ENCODE measurements around the gene SLC22A25.

The SLC22A25 gene

DNA sequence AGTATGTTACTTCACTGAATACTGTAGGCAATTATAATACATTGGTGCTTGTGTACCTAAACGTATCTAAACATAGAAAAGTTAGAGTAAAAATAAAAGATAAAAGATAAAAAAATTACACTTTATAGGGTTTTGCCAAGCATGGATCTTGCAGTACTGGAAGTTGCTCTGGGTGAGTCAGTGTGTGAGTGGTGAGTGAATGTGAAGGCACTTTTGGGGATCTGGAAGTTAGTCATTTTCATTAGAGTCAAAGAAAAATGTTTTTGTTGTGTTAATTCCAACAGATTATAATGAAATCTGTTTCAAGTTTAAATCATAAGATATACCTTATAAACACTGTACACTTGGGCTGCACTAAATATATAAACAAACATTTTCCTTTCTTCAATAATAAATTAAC is 3.3 kb downstream of the SLC22A25 start:
- no peak for TF ChIP-seq REST (IDR thresholded peaks at IDR 0.05; ENCODE audit: low read depth)
- no peak for TF ChIP-seq TAF1 (IDR thresholded peaks at IDR 0.05; ENCODE audit: low read depth)
- no peak for TF ChIP-seq TEAD4 (IDR thresholded peaks at IDR 0.05)
- TF ChIP-seq, protein P1, sequence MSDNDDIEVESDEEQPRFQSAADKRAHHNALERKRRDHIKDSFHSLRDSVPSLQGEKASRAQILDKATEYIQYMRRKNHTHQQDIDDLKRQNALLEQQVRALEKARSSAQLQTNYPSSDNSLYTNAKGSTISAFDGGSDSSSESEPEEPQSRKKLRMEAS (IDR thresholded peaks at IDR 0.05) = no peak
- no peak for TF ChIP-seq NFIC (IDR thresholded peaks at IDR 0.05)
- no peak for TF ChIP-seq EGR1 (IDR thresholded peaks at IDR 0.05)
- no peak for TF ChIP-seq CEBPB (IDR thresholded peaks at IDR 0.05)
- TF ChIP-seq EP300 (IDR thresholded peaks at IDR 0.05; ENCODE audit: borderline replicate concordance) = no peak
- no peak for TF ChIP-seq CREB1 (IDR thresholded peaks at IDR 0.05; ENCODE audit: low read depth)
- no peak for TF ChIP-seq USF1 (IDR thresholded peaks at IDR 0.05)
- no peak for TF ChIP-seq TCF12 (IDR thresholded peaks at IDR 0.05; ENCODE audit: low read depth)
- no peak for TF ChIP-seq RAD21 (IDR thresholded peaks at IDR 0.05; ENCODE audit: low read depth)
- TF ChIP-seq FOXM1 (IDR thresholded peaks at IDR 0.05; ENCODE audit: borderline replicate concordance, low read depth) = no peak
- no peak for TF ChIP-seq YY1 (IDR thresholded peaks at IDR 0.05; ENCODE audit: low read depth)
- TF ChIP-seq ZBTB7A (IDR thresholded peaks at IDR 0.05; ENCODE audit: low read depth) = no peak

DNA sequence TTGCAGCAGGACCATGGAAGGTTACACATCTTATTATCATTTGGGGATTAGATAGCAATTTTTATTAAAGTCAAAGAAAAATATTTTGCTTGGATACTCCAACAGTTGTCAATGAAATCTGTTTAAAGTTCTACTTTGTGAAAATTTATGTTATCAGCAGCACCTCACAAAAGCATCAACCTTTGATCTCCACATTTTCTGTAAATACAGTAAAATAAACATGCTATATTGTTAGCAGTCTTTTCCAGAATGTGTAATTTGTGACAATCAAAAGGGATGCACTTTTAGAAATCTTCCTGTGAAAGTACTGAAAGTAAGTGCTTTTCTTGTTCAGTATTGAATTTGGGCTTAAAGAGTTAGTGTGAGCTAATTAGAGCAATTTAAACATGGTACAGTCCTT is 4.1 kb downstream of the SLC22A25 start:
- no peak for TF ChIP-seq USF1 (IDR thresholded peaks at IDR 0.05)
- no peak for TF ChIP-seq RAD21 (IDR thresholded peaks at IDR 0.05; ENCODE audit: low read depth)
- TF ChIP-seq, protein P1 (IDR thresholded peaks at IDR 0.05) = no peak
- no peak for TF ChIP-seq TEAD4 (IDR thresholded peaks at IDR 0.05)
- no peak for TF ChIP-seq FOXM1 (IDR thresholded peaks at IDR 0.05; ENCODE audit: borderline replicate concordance, low read depth)
- TF ChIP-seq TAF1 (IDR thresholded peaks at IDR 0.05; ENCODE audit: low read depth) = no peak
- no peak for TF ChIP-seq NFIC (IDR thresholded peaks at IDR 0.05)
- TF ChIP-seq REST (IDR thresholded peaks at IDR 0.05; ENCODE audit: low read depth) = no peak
- no peak for TF ChIP-seq YY1 (IDR thresholded peaks at IDR 0.05; ENCODE audit: low read depth)
- TF ChIP-seq EP300 (IDR thresholded peaks at IDR 0.05; ENCODE audit: borderline replicate concordance) = no peak
- TF ChIP-seq CREB1 (IDR thresholded peaks at IDR 0.05; ENCODE audit: low read depth) = no peak
- no peak for TF ChIP-seq EGR1 (IDR thresholded peaks at IDR 0.05)
- no peak for TF ChIP-seq TCF12 (IDR thresholded peaks at IDR 0.05; ENCODE audit: low read depth)

GRCh38 chr11:63237413-63237812 is 6.0 kb downstream of the SLC22A25 start:
- TF ChIP-seq CEBPB (IDR thresholded peaks at IDR 0.05) (no peak), TAF1 (IDR thresholded peaks at IDR 0.05; ENCODE audit: low read depth) (no peak), NFIC (IDR thresholded peaks at IDR 0.05) (no peak), CREB1 (IDR thresholded peaks at IDR 0.05; ENCODE audit: low read depth) (no peak)

GRCh38 chr11:63229815-63230214 is 13.6 kb downstream of the SLC22A25 start:
- TF ChIP-seq USF1 (IDR thresholded peaks at IDR 0.05) = no peak
- no peak for TF ChIP-seq REST (IDR thresholded peaks at IDR 0.05; ENCODE audit: low read depth)
- TF ChIP-seq TAF1 (IDR thresholded peaks at IDR 0.05; ENCODE audit: low read depth) = no peak
- TF ChIP-seq NFIC (IDR thresholded peaks at IDR 0.05) = no peak
- no peak for TF ChIP-seq FOXM1 (IDR thresholded peaks at IDR 0.05; ENCODE audit: borderline replicate concordance, low read depth)
- no peak for TF ChIP-seq TCF12 (IDR thresholded peaks at IDR 0.05; ENCODE audit: low read depth)
- TF ChIP-seq, protein P1 (IDR thresholded peaks at IDR 0.05) = no peak
- no peak for TF ChIP-seq EP300 (IDR thresholded peaks at IDR 0.05; ENCODE audit: borderline replicate concordance)
- TF ChIP-seq EGR1 (IDR thresholded peaks at IDR 0.05) = no peak
- no peak for TF ChIP-seq CREB1 (IDR thresholded peaks at IDR 0.05; ENCODE audit: low read depth)
- TF ChIP-seq CEBPB (IDR thresholded peaks at IDR 0.05) = no peak

Measured in Ishikawa (cell line).